Heart left ventricle (tissue), 13 donors: ENCODE results near the gene GRIP1.

Experiments
- CTCF ChIP-seq, 12 donors: fragments of 200-600 bp; sonication (generic) in 4 of 12; IDR thresholded peaks; one replicate each; pipeline versions ENCODE4 v1.5.0 to v1.8.0; 2018 to 2022; ENCODE audit warnings: antibody characterized with exemption in 12 of 12, mild to moderate bottlenecking in 5 of 12
- POLR2A ChIP-seq, 2 donors: fragments of 450-650 bp; IDR thresholded peaks; one replicate each; pipeline ENCODE4 v1.6.1; 2017; ENCODE audit warnings: antibody characterized with exemption in 2 of 2, mild to moderate bottlenecking in 2 of 2, moderate library complexity in 2 of 2
- donor health status: ischemic (EF 13 %, LVEDD 7.1; RV severe dilation, severe dysfunction).
- donor health status: DM: no; HTN: yes; CAD: no.
- donor health status: DM: no; HTN: no; CAD: no.
- donor health status: ischemic (EF 25% LVEDD 6.9; RV normal size, moderate dysfunction).
- donor health status: ischemic (EF 25% LVEDD 5.7; RV mildly dilated, moderate dysfunction).
- donor health status: ischemic (EF 35%, LVEDD 5.7; RV mildly dilated, moderate dysfunction).
- donor health status: nonischemic (EF 11% LVEDD 7.7; RV severe dilation, severe dysfunction).
- donor health status: DM: yes; HTN: yes; CAD: no.
- donor health status: PGD.
- donor health status: ischemic (EF 29% LVEDD 5.4; RV normal size, mild dysfunction).
- donor health status: nonischemic (EF 23%, LVEDD 6.1; RV moderate dilation, normal function).

GRCh38 chr12:66550626-66551025, 128.2 kb downstream of the GRIP1 start:
- TF ChIP-seq CTCF (IDR thresholded peaks at IDR 0.05) = no peak
- no peak for TF ChIP-seq POLR2A (IDR thresholded peaks at IDR 0.05)
